ENCODE results near the gene SOHLH2.

The SOHLH2 gene

GRCh38 chr13:36131222-36131930, 83.0 kb downstream of the SOHLH2 start, which contains the start of gene DCLK1:
Gene DCLK1, minus strand, starts transcription at chr13:36131382.
- no peak for DNase-seq

GRCh38 chr13:36130552-36131221, 83.7 kb downstream of the SOHLH2 start:
- no peak for DNase-seq

GRCh38 chr13:36130193-36130551, 84.2 kb downstream of the SOHLH2 start:
- DNase-seq: no peak

- no peak for DNase-seq
Measured at GRCh38 chr13:36129539-36129938, 84.8 kb downstream of the SOHLH2 start.

GRCh38 chr13:36126491-36126890, 87.9 kb downstream of the SOHLH2 start:
- DNase-seq: no peak

- DNase-seq: no peak
Measured at GRCh38 chr13:36125841-36126240, 88.5 kb downstream of the SOHLH2 start.

- no peak for DNase-seq
Measured at GRCh38 chr13:36124236-36124822, 90.0 kb downstream of the SOHLH2 start.

Data from GF-D8 (cell line).